Measurements from ENCODE around the gene LILRB5. TPM values are rescaled to one million over a fixed set of nuclear protein-coding genes. Genes with fewer than 3 reads are reported as not detected.

LILRB5 gene
- total and polyA plus RNA-seq, 2 of the 4 experiments (the other 2 are of a cell fraction) = not detected

GRCh38 chr19:54305141-54305540 is 48.1 kb upstream of the LILRB5 start:
- intact Hi-C loops (cut with micrococcal nuclease) = no loop called here
- no peak overlapping the region for H4K5ac ChIP-seq (ENCODE audit: low read depth, low read length)
- no peaks in the 10 kb centered on the region for H3K79me1 ChIP-seq (ENCODE audit: low read depth in 1 of 2, low read length in 2 of 2)
- no peak overlapping the region for H3K4ac ChIP-seq (ENCODE audit: low read depth, low read length)
- H2AK9ac ChIP-seq (replicated peaks; ENCODE audit: low read depth, low read length, poor library complexity) = no peak overlapping the region
- POLR2A ChIA-PET (ENCODE audit: unreplicated experiment) = no interaction called here
- H3K36me3 ChIP-seq (ENCODE audit: control insufficient read depth, insufficient read depth, low read length) = no peaks in the 10 kb centered on the region
- BruUV-seq (replicated peaks) = no TSS peak
- DNase-seq = no peak
- no peak overlapping the region for H2BK5ac ChIP-seq (ENCODE audit: low read depth, low read length, poor library complexity, severe bottlenecking)
- H3K4me1 ChIP-seq (ENCODE audit: control insufficient read depth, insufficient read depth, low read length) = no peaks in the 10 kb centered on the region
- no peak overlapping the region for H2BK120ac ChIP-seq (ENCODE audit: low read depth, low read length)
- peaks cover 9% of the 10 kb centered on the region for H3K9me3 ChIP-seq (ENCODE audit: control insufficient read depth, insufficient read depth, low read length)
- no peak overlapping the region for H4K8ac ChIP-seq (ENCODE audit: low read depth in 2 of 2, low read length in 2 of 2)
- no peak overlapping the region for H3K18ac ChIP-seq (ENCODE audit: low read depth, low read length)
- H3K9ac ChIP-seq (ENCODE audit: low read depth, low read length) = no peak overlapping the region
- H2BK15ac ChIP-seq (ENCODE audit: low read depth, low read length) = no peak overlapping the region
- H3K56ac ChIP-seq (ENCODE audit: extremely low read depth, insufficient read depth, low read length) = no peak overlapping the region
- H3K9me1 ChIP-seq (ENCODE audit: insufficient read depth, low read length) = no peaks in the 10 kb centered on the region
- no peaks in the 10 kb centered on the region for H4K20me1 ChIP-seq (ENCODE audit: insufficient read depth, low read length)
- no peak overlapping the region for H2BK20ac ChIP-seq (ENCODE audit: low read depth, low read length)
- H3K4me3 ChIP-seq (ENCODE audit: insufficient read depth, low read depth, low read length) = no peak overlapping the region
- H3K23ac ChIP-seq (ENCODE audit: low read depth, low read length) = no peak overlapping the region
- no peak overlapping the region for H3K14ac ChIP-seq (replicated peaks; ENCODE audit: low read depth, low read length)
- TF ChIP-seq RAD21 (IDR thresholded peaks at IDR 0.05; ENCODE audit: low read length) (no peak), ELK1 (IDR thresholded peaks at IDR 0.05; ENCODE audit: borderline replicate concordance, low read depth, low read length) (no peak), BHLHE40 (IDR thresholded peaks at IDR 0.05; ENCODE audit: low read depth, low read length) (no peak), MXI1 (IDR thresholded peaks at IDR 0.05; ENCODE audit: borderline replicate concordance, low read depth, low read length) (no peak), NFE2L2 (IDR thresholded peaks at IDR 0.05; ENCODE audit: low read depth, low read length) (no peak), CEBPB (IDR thresholded peaks at IDR 0.05; ENCODE audit: low read depth, low read length) (no peak), USF2 (IDR thresholded peaks at IDR 0.05; ENCODE audit: low read depth, low read length) (no peak), POLR2A (IDR thresholded peaks at IDR 0.05; ENCODE audit: low read depth, low read length) (no peak), CHD1 (IDR thresholded peaks at IDR 0.05; ENCODE audit: low read depth, low read length) (no peak), MAZ (IDR thresholded peaks at IDR 0.05; ENCODE audit: borderline replicate concordance, low read depth, low read length) (no peak), MAFK (IDR thresholded peaks at IDR 0.05; ENCODE audit: low read depth, low read length) (no peak), CTCF (conservative IDR thresholded peaks at IDR 0.05; ENCODE audit: low read depth, low read length) (no peak), FOS (IDR thresholded peaks at IDR 0.05; ENCODE audit: low read depth, low read length) (no peak), RCOR1 (IDR thresholded peaks at IDR 0.05; ENCODE audit: insufficient replicate concordance, low read length) (no peak), RFX5 (IDR thresholded peaks at IDR 0.05; ENCODE audit: low read depth, low read length) (no peak), SMC3 (IDR thresholded peaks at IDR 0.05; ENCODE audit: low read depth, low read length) (no peak)
- no peak for ATAC-seq (ENCODE audit: low read depth)
- dilution Hi-C loops (cut with HindIII; ENCODE audit: low sequenced_read_pairs, unreplicated experiment) = no loop called here
- H2AFZ ChIP-seq (replicated peaks; ENCODE audit: low read length, poor library complexity) = no peak overlapping the region
- H3K4me2 ChIP-seq (ENCODE audit: low read depth, low read length) = no peak overlapping the region
- H2AK5ac ChIP-seq (ENCODE audit: low read depth, low read length) = no peak overlapping the region
- H3K27ac ChIP-seq (ENCODE audit: insufficient read depth, low read length) = no peak overlapping the region
- in situ Hi-C loops (cut with MboI; ENCODE audit: low sequenced_read_pairs) = no loop called here
- H3K27me3 ChIP-seq (ENCODE audit: control insufficient read depth, insufficient read depth, low read length) = no peaks in the 10 kb centered on the region
- no CpG with 5 or more reads among the region's 1 CpG for WGBS, 2 experiments (ENCODE audit: extremely low coverage in 2 of 2, insufficient read length in 1 of 2)
- no peak overlapping the region for H4K91ac ChIP-seq (ENCODE audit: insufficient read depth, low read depth, low read length)
- CTCF ChIA-PET = no interaction called here
